ENCODE data around the gene CXCR5.

CXCR5 gene

GRCh38 chr11:118846181-118846935 lies 37.3 kb upstream of the CXCR5 start:
- TF ChIP-seq TCF12 (IDR thresholded peaks at IDR 0.05; ENCODE audit: low read depth), result no peak
- TF ChIP-seq RAD21 (IDR thresholded peaks at IDR 0.05; ENCODE audit: low read depth), result no peak
- TF ChIP-seq USF1 (IDR thresholded peaks at IDR 0.05), result no peak
- TF ChIP-seq MAX (IDR thresholded peaks at IDR 0.05), result no peak
- no peak for TF ChIP-seq REST (IDR thresholded peaks at IDR 0.05; ENCODE audit: low read depth)
- TF ChIP-seq TEAD4 (IDR thresholded peaks at IDR 0.05), result no peak
- no peak for TF ChIP-seq EGR1 (IDR thresholded peaks at IDR 0.05)
- no peak for TF ChIP-seq TAF1 (IDR thresholded peaks at IDR 0.05; ENCODE audit: low read depth)
- TF ChIP-seq FOXM1 (IDR thresholded peaks at IDR 0.05; ENCODE audit: borderline replicate concordance, low read depth), result no peak
- no peak for TF ChIP-seq CREB1 (IDR thresholded peaks at IDR 0.05; ENCODE audit: low read depth)
- TF ChIP-seq NFIC (IDR thresholded peaks at IDR 0.05), result no peak
- no peak for TF ChIP-seq EP300 (IDR thresholded peaks at IDR 0.05; ENCODE audit: borderline replicate concordance)

GRCh38 chr11:118849825-118850224 lies 33.9 kb upstream of the CXCR5 start:
- TF ChIP-seq REST (IDR thresholded peaks at IDR 0.05; ENCODE audit: low read depth) (no peak), ZBTB7A (IDR thresholded peaks at IDR 0.05; ENCODE audit: low read depth) (no peak), YY1 (IDR thresholded peaks at IDR 0.05; ENCODE audit: low read depth) (no peak), FOXM1 (IDR thresholded peaks at IDR 0.05; ENCODE audit: borderline replicate concordance, low read depth) (no peak), EP300 (IDR thresholded peaks at IDR 0.05; ENCODE audit: borderline replicate concordance) (no peak), NFIC (IDR thresholded peaks at IDR 0.05) (no peak), TEAD4 (IDR thresholded peaks at IDR 0.05) (no peak), TCF12 (IDR thresholded peaks at IDR 0.05; ENCODE audit: low read depth) (no peak), RAD21 (IDR thresholded peaks at IDR 0.05; ENCODE audit: low read depth) (no peak), TAF1 (IDR thresholded peaks at IDR 0.05; ENCODE audit: low read depth) (no peak), USF1 (IDR thresholded peaks at IDR 0.05) (no peak), CEBPB (IDR thresholded peaks at IDR 0.05) (no peak), CREB1 (IDR thresholded peaks at IDR 0.05; ENCODE audit: low read depth) (no peak), MAX (IDR thresholded peaks at IDR 0.05) (no peak), EGR1 (IDR thresholded peaks at IDR 0.05) (no peak)

- no peak for TF ChIP-seq USF1 (IDR thresholded peaks at IDR 0.05)
- TF ChIP-seq TEAD4 (IDR thresholded peaks at IDR 0.05), result no peak
- TF ChIP-seq REST (IDR thresholded peaks at IDR 0.05; ENCODE audit: low read depth), result no peak
- TF ChIP-seq ZBTB7A (IDR thresholded peaks at IDR 0.05; ENCODE audit: low read depth), result no peak
- TF ChIP-seq MAX (IDR thresholded peaks at IDR 0.05), result no peak
- no peak for TF ChIP-seq TCF12 (IDR thresholded peaks at IDR 0.05; ENCODE audit: low read depth)
- TF ChIP-seq NFIC (IDR thresholded peaks at IDR 0.05), result no peak
- TF ChIP-seq CREB1 (IDR thresholded peaks at IDR 0.05; ENCODE audit: low read depth), result no peak
- no peak for TF ChIP-seq RAD21 (IDR thresholded peaks at IDR 0.05; ENCODE audit: low read depth)
- no peak for TF ChIP-seq EGR1 (IDR thresholded peaks at IDR 0.05)
- no peak for TF ChIP-seq YY1 (IDR thresholded peaks at IDR 0.05; ENCODE audit: low read depth)
- TF ChIP-seq CEBPB (IDR thresholded peaks at IDR 0.05), result no peak
- TF ChIP-seq FOXM1 (IDR thresholded peaks at IDR 0.05; ENCODE audit: borderline replicate concordance, low read depth), result no peak
- no peak for TF ChIP-seq EP300 (IDR thresholded peaks at IDR 0.05; ENCODE audit: borderline replicate concordance)
- no peak for TF ChIP-seq TAF1 (IDR thresholded peaks at IDR 0.05; ENCODE audit: low read depth)
Observed at GRCh38 chr11:118851970-118852369, 31.7 kb upstream of the CXCR5 start.

Measured in Ishikawa (cell line).